ENCODE measurements around the gene RPL21.

DNA sequence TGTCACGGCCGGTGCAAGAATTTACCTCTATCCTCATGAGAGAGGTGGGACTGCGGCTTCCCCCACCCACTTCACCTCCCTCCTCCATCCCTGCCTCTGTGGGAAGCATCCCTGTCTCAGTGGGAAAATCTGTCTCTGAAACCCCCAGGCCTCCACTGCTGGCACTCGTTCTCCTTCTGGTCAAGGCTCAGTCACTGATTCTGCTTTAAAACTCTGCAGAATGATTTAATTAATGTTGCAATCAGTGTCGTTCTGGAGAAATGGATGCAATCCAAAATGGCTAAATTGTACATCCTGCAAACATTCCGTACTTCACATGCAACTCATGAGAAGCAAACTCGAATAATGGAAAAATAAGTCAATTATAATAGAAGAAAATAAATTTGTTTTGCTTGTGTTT is 24.8 kb downstream of the RPL21 start:
- TF ChIP-seq, protein P1, sequence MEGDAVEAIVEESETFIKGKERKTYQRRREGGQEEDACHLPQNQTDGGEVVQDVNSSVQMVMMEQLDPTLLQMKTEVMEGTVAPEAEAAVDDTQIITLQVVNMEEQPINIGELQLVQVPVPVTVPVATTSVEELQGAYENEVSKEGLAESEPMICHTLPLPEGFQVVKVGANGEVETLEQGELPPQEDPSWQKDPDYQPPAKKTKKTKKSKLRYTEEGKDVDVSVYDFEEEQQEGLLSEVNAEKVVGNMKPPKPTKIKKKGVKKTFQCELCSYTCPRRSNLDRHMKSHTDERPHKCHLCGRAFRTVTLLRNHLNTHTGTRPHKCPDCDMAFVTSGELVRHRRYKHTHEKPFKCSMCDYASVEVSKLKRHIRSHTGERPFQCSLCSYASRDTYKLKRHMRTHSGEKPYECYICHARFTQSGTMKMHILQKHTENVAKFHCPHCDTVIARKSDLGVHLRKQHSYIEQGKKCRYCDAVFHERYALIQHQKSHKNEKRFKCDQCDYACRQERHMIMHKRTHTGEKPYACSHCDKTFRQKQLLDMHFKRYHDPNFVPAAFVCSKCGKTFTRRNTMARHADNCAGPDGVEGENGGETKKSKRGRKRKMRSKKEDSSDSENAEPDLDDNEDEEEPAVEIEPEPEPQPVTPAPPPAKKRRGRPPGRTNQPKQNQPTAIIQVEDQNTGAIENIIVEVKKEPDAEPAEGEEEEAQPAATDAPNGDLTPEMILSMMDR (conservative IDR thresholded peaks at IDR 0.05): no peak
- no peak for TF ChIP-seq ZFX (IDR thresholded peaks at IDR 0.05)

Measured in C4-2B (cell line).